IMR-90 (cell line): ENCODE measurements around the gene VAC14. TPM values are rescaled to one million over a fixed set of nuclear protein-coding genes. Genes with fewer than 3 reads are reported as not detected.

Source experiments
- ATAC-seq: fragments of 200-7000 bp; cut with Tn5 transposase; 2 replicates; pipeline ENCODE4 v1.9.1; 2020; ENCODE audit warnings: low read depth, mild to moderate bottlenecking, moderate library complexity
- BruUV-seq: library from RNA; stranded (reverse); fragments of 400-500 nt; replicated peaks from 2 replicates; lab custom pipeline; 2021; lab: Mats Ljungman, UMichigan
- CTCF ChIA-PET: fragments of 300-600 bp; formaldehyde crosslinking; extraction: SDS; loops from one replicate; lab custom pipeline; 2021; ENCODE audit warnings: antibody characterized with exemption; lab: Yijun Ruan, JAX
- POLR2A ChIA-PET: fragments of 300-600 bp; sonication (Branson Sonifier 250); formaldehyde crosslinking; loops from one replicate; lab custom pipeline; 2022; ENCODE audit warnings: antibody characterized with exemption; ENCODE audit not compliant: unreplicated experiment; lab: Charles Lee
- DNase-seq: peaks from one replicate; pipeline ENCODE4 v3.0.0; 2013
- H2AFZ ChIP-seq: replicated peaks from 2 replicates; pipeline ENCODE3; 2013; ENCODE audit warnings: low read length, mild to moderate bottlenecking; ENCODE audit not compliant: poor library complexity
- H2AK5ac ChIP-seq: 2 replicates; pipeline ENCODE4 v1.6.1; 2013; ENCODE audit warnings: low read depth, low read length, inconsistent platforms
- H2AK9ac ChIP-seq: replicated peaks from 2 replicates; pipeline ENCODE3; 2013; ENCODE audit warnings: mild to moderate bottlenecking, low read depth, low read length, moderate library complexity; ENCODE audit not compliant: poor library complexity
- H2BK120ac ChIP-seq: 2 replicates; pipeline ENCODE4 v1.6.1; 2013; ENCODE audit warnings: low read depth, low read length, inconsistent platforms
- H2BK15ac ChIP-seq: 3 replicates; pipeline ENCODE4 v1.6.1; 2013; ENCODE audit warnings: low read depth, low read length, inconsistent platforms
- H2BK20ac ChIP-seq: 2 replicates; pipeline ENCODE4 v1.6.1; 2013; ENCODE audit warnings: low read depth, mild to moderate bottlenecking, inconsistent platforms, low read length, moderate library complexity
- H2BK5ac ChIP-seq: 2 replicates; pipeline ENCODE4 v1.6.1; 2013; ENCODE audit warnings: mild to moderate bottlenecking, low read depth, low read length, inconsistent platforms; ENCODE audit not compliant: poor library complexity, severe bottlenecking
- H3K14ac ChIP-seq: replicated peaks from 2 replicates; pipeline ENCODE4 v1.6.1; 2013; ENCODE audit warnings: low read depth, low read length, inconsistent platforms
- H3K18ac ChIP-seq: 2 replicates; pipeline ENCODE4 v1.6.1; 2013; ENCODE audit warnings: low read depth, low read length, control low read depth
- H3K23ac ChIP-seq: 2 replicates; pipeline ENCODE4 v1.6.1; 2013; ENCODE audit warnings: low read depth, low read length, inconsistent platforms
- H3K27ac ChIP-seq: 2 replicates; pipeline ENCODE4 v1.5.1; 2013; ENCODE audit warnings: mild to moderate bottlenecking, control low read depth, low read length; ENCODE audit not compliant: insufficient read depth
- H3K27me3 ChIP-seq: 2 replicates; pipeline ENCODE4 v1.6.1; 2013; ENCODE audit warnings: low read length; ENCODE audit not compliant: control insufficient read depth, insufficient read depth
- H3K36me3 ChIP-seq: 2 replicates; pipeline ENCODE4 v1.6.1; 2013; ENCODE audit warnings: low read length, mixed read lengths; ENCODE audit not compliant: control insufficient read depth, insufficient read depth
- H3K4ac ChIP-seq: 2 replicates; pipeline ENCODE4 v1.6.1; 2013; ENCODE audit warnings: low read depth, low read length, inconsistent platforms
- H3K4me1 ChIP-seq: 2 replicates; pipeline ENCODE4 v1.6.1; 2013; ENCODE audit warnings: low read length, mixed read lengths; ENCODE audit not compliant: control insufficient read depth, insufficient read depth
- H3K4me2 ChIP-seq: 2 replicates; pipeline ENCODE4 v1.6.1; 2013; ENCODE audit warnings: low read depth, mild to moderate bottlenecking, control low read depth, low read length, moderate library complexity
- H3K4me3 ChIP-seq: 2 replicates; pipeline ENCODE4 v1.5.1; 2013; ENCODE audit warnings: low read depth, mild to moderate bottlenecking, control low read depth, low read length, moderate library complexity; ENCODE audit not compliant: insufficient read depth
- H3K56ac ChIP-seq: 2 replicates; pipeline ENCODE4 v1.6.1; 2013; ENCODE audit warnings: low read length, inconsistent platforms; ENCODE audit not compliant: insufficient read depth; ENCODE audit errors: extremely low read depth
- H3K79me1 ChIP-seq, 2 experiments: 2 replicates each; pipeline ENCODE4 v1.6.1; 2013; ENCODE audit warnings: low read length in 2 of 2, inconsistent platforms in 1 of 2, low read depth in 1 of 2
- H3K9ac ChIP-seq: 2 replicates; pipeline ENCODE4 v1.6.1; 2013; ENCODE audit warnings: low read depth, low read length, control low read depth
- H3K9me1 ChIP-seq: 2 replicates; pipeline ENCODE4 v1.6.1; 2013; ENCODE audit warnings: low read length, inconsistent platforms; ENCODE audit not compliant: insufficient read depth
- H3K9me3 ChIP-seq: 2 replicates; pipeline ENCODE4 v1.6.1; 2013; ENCODE audit warnings: low read length; ENCODE audit not compliant: control insufficient read depth, insufficient read depth
- H4K20me1 ChIP-seq: 2 replicates; pipeline ENCODE4 v1.6.1; 2013; ENCODE audit warnings: low read length, inconsistent platforms; ENCODE audit not compliant: insufficient read depth
- H4K5ac ChIP-seq: 2 replicates; pipeline ENCODE4 v1.6.1; 2013; ENCODE audit warnings: mild to moderate bottlenecking, low read depth, low read length, control low read depth
- H4K8ac ChIP-seq, 2 experiments: 2 replicates each; pipeline ENCODE4 v1.6.1; 2013; ENCODE audit warnings: low read depth in 2 of 2, low read length in 2 of 2, control low read depth in 1 of 2, inconsistent platforms in 1 of 2
- H4K91ac ChIP-seq: 2 replicates; pipeline ENCODE4 v1.6.1; 2013; ENCODE audit warnings: low read depth, low read length, inconsistent platforms; ENCODE audit not compliant: insufficient read depth
- FOS ChIP-seq: fragments of 150-350 bp; IDR thresholded peaks from 2 replicates; pipeline ENCODE4 v1.6.1; 2016; ENCODE audit warnings: low read depth, low read length
- MAFK ChIP-seq: IDR thresholded peaks from 2 replicates; pipeline ENCODE4 v1.6.1; 2012; ENCODE audit warnings: low read depth, low read length, improper control_type of control experiment
- MAZ ChIP-seq: IDR thresholded peaks from 2 replicates; pipeline ENCODE4 v1.6.1; 2012; ENCODE audit warnings: low read depth, mild to moderate bottlenecking, low read length, improper control_type of control experiment, moderate library complexity, borderline replicate concordance
- NFE2L2 ChIP-seq: fragments of 150-350 bp; IDR thresholded peaks from 2 replicates; pipeline ENCODE4 v1.6.1; 2016; ENCODE audit warnings: low read depth, mild to moderate bottlenecking, low read length
- POLR2A ChIP-seq: IDR thresholded peaks from 2 replicates; pipeline ENCODE4 v1.6.1; 2012; ENCODE audit warnings: mild to moderate bottlenecking, low read depth, low read length
- RCOR1 ChIP-seq: IDR thresholded peaks from 2 replicates; pipeline ENCODE4 v1.6.1; 2012; ENCODE audit warnings: mild to moderate bottlenecking, low read length, improper control_type of control experiment; ENCODE audit not compliant: insufficient replicate concordance
- RFX5 ChIP-seq: IDR thresholded peaks from 2 replicates; pipeline ENCODE4 v1.8.0; 2012; ENCODE audit warnings: low read depth, mild to moderate bottlenecking, low read length, moderate library complexity
- SMC3 ChIP-seq: fragments of 150-350 bp; IDR thresholded peaks from 2 replicates; pipeline ENCODE4 v1.6.1; 2016; ENCODE audit warnings: low read depth, mild to moderate bottlenecking, antibody characterized with exemption, low read length, moderate library complexity
- WGBS, 2 experiments: methylation state at CpG; one replicate each; pipeline versions ENCODE4 v1.1.5 to v1.1.7; 2013; ENCODE audit warnings: missing lambda C conversion rate in 2 of 2; ENCODE audit not compliant: insufficient read length in 1 of 2; ENCODE audit errors: extremely low coverage in 2 of 2; 5-methylcytosine and 5-hydroxymethylcytosine counted together
- dilution Hi-C: fragments of 300-500 bp; cut with HindIII; formaldehyde crosslinking; loops from one replicate; pipeline ENCODE4 v1.14.3; 2018; ENCODE audit warnings: low sequenced_read_pairs; ENCODE audit not compliant: unreplicated experiment
- in situ Hi-C: fragments of 300-500 bp; cut with MboI; formaldehyde crosslinking; loops from 3 replicates; pipeline ENCODE4 v1.14.3; 2019; ENCODE audit warnings: low sequenced_read_pairs, inconsistent platforms, mixed read lengths
- intact Hi-C: fragments of 100-400 bp; cut with micrococcal nuclease; formaldehyde crosslinking; loops from 2 replicates; pipeline ENCODE4 v1.10.0; 2022
- polyA plus RNA-seq, 3 experiments: library from polyadenylated mRNA; depleted of rRNA; stranded (reverse); fragments of >200 nt; gene quantifications; 2 replicates each; pipeline ENCODE4 v1.2.3, GENCODE V29; 2012; ENCODE audit warnings: low replicate concordance in 1 of 3
- total RNA-seq: library from RNA; depleted of rRNA; stranded (reverse); fragments of >200 nt; gene quantifications from 2 replicates; pipeline ENCODE4 v1.2.3, GENCODE V29; 2012
- TF ChIP-seq, protein P1 (sequence below): fragments of 150-350 bp; IDR thresholded peaks from 2 replicates; pipeline ENCODE4 v1.6.1; 2017; ENCODE audit warnings: mild to moderate bottlenecking, antibody characterized with exemption, low read length, low read depth

VAC14 gene
- total and polyA plus RNA-seq, 2 of the 4 experiments (the other 2 are of a cell fraction), result 21.1 to 40.2 TPM

DNA sequence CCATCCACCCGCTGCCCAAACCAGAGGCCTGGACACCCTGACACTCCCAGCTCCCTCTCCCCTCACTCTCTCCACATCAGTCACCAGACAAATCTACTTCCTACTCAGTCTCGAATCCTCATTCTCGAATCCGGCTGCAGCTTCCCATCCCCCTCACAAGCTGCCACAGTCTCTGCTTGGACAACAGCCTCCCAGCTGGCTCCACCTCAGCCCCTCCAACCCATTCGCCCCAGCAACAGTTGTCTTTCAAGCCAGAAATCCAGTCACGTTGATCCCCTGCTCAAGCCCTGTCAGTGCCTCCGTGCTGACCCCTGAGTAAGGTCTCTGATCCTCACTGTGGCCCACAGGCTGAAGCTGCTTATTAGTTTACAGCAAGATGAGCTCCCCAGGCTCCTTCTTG lies 70.9 kb downstream of the VAC14 start:
- ChIA-PET POLR2A (no interaction called here), CTCF (no interaction called here)
- no peak overlapping the region for H4K91ac ChIP-seq
- no peak overlapping the region for H3K4me3 ChIP-seq
- H2BK120ac ChIP-seq, result no peak overlapping the region
- H3K27ac ChIP-seq, result no peak overlapping the region
- peaks cover 0 to 25% of the 10 kb centered on the region in 2 experiments for H3K79me1 ChIP-seq
- no peak for ATAC-seq
- H3K23ac ChIP-seq, result no peak overlapping the region
- no peak for TF ChIP-seq RCOR1
- no peak for TF ChIP-seq MAZ
- no peak for TF ChIP-seq POLR2A
- no peak for TF ChIP-seq SMC3
- TF ChIP-seq, protein P1, sequence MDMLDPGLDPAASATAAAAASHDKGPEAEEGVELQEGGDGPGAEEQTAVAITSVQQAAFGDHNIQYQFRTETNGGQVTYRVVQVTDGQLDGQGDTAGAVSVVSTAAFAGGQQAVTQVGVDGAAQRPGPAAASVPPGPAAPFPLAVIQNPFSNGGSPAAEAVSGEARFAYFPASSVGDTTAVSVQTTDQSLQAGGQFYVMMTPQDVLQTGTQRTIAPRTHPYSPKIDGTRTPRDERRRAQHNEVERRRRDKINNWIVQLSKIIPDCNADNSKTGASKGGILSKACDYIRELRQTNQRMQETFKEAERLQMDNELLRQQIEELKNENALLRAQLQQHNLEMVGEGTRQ, result no peak
- TF ChIP-seq FOS, result no peak
- TF ChIP-seq RFX5, result no peak
- TF ChIP-seq MAFK, result no peak
- no peak for TF ChIP-seq NFE2L2
- no peaks in the 10 kb centered on the region for H3K9me3 ChIP-seq
- H2BK15ac ChIP-seq, result no peak overlapping the region
- no peak overlapping the region; the same call in 1 of the 2 replicates for H3K14ac ChIP-seq
- no peak overlapping the region for H3K56ac ChIP-seq
- no peak overlapping the region for H3K18ac ChIP-seq
- H4K20me1 ChIP-seq, result no peaks in the 10 kb centered on the region
- H2BK5ac ChIP-seq, result no peak overlapping the region
- H2BK20ac ChIP-seq, result no peak overlapping the region
- 49% methylated on average over 6 of the region's 7 CpGs; no CpG with 5 or more reads in 1 of the 2 experiments for WGBS, 2 experiments
- H2AK5ac ChIP-seq, result no peak overlapping the region
- dilution Hi-C loops (no loop called here), intact Hi-C loops (no loop called here), in situ Hi-C loops (no loop called here)
- no peak overlapping the region for H4K8ac ChIP-seq
- no peak overlapping the region for H3K9ac ChIP-seq
- peaks cover 17% of the 10 kb centered on the region for H3K4me1 ChIP-seq
- H3K27me3 ChIP-seq, result no peaks in the 10 kb centered on the region
- H3K4me2 ChIP-seq, result no peak overlapping the region
- peaks cover 4% of the 10 kb centered on the region for H3K9me1 ChIP-seq
- peaks cover 12% of the 10 kb centered on the region; the same call in 1 of the 2 replicates for H3K36me3 ChIP-seq
- no peak overlapping the region for H4K5ac ChIP-seq
- no peak overlapping the region for H2AFZ ChIP-seq
- no TSS peak for BruUV-seq
- H3K4ac ChIP-seq, result no peak overlapping the region
- no peak for DNase-seq
- H2AK9ac ChIP-seq, result no peak overlapping the region
